Right cardiac atrium (tissue), 5 donors: ENCODE data around the gene AMBP. TPM values are rescaled to one million over a fixed set of nuclear protein-coding genes. Genes with fewer than 3 reads are reported as not detected.

ENCODE experiments used
- ATAC-seq, 2 donors: fragments of 200-7000 bp; cut with Tn5 transposase; one replicate each; pipeline versions ENCODE4 v1.8.0 to v1.9.1; 2020; ENCODE audit warnings: moderate library complexity in 2 of 2, mild to moderate bottlenecking in 1 of 2
- DNase-seq, 3 donors: peaks; one replicate each; pipeline ENCODE4 v3.0.0-alpha.2; 2020
- H3K27ac ChIP-seq: one replicate; pipeline ENCODE4 v1.5.1; 2013; ENCODE audit warnings: mild to moderate bottlenecking, low read length, control low read depth, moderate library complexity
- H3K27me3 ChIP-seq: one replicate; pipeline ENCODE4 v1.6.1; 2013; ENCODE audit not compliant: control insufficient read depth, insufficient read depth
- H3K4me1 ChIP-seq: one replicate; pipeline ENCODE4 v1.6.1; 2013; ENCODE audit warnings: low read length; ENCODE audit not compliant: control insufficient read depth, insufficient read depth
- H3K4me3 ChIP-seq: one replicate; pipeline ENCODE4 v1.5.1; 2013; ENCODE audit warnings: low read length, control low read depth
- H3K9me3 ChIP-seq: one replicate; pipeline ENCODE4 v1.6.1; 2013; ENCODE audit warnings: low read length; ENCODE audit not compliant: control insufficient read depth
- WGBS: extraction: QIAGEN DNeasy Blood & Tissue Kit; methylation state at CpG from one replicate; pipeline ENCODE4 v1.1.7; 2013; 5-methylcytosine and 5-hydroxymethylcytosine counted together
- intact Hi-C, 4 donors: fragments of 100-400 bp; cut with DNase I; formaldehyde crosslinking; loops; one replicate each; pipeline versions ENCODE4 v1.11.0 to v1.14.0; 2022 to 2023
- polyA plus RNA-seq: library from polyadenylated mRNA; stranded (reverse); fragments of 200-250 nt; gene quantifications from one replicate; pipeline ENCODE4 v1.2.3, GENCODE V29; 2013
- total RNA-seq, 4 donors: library from RNA; stranded (reverse); fragmentation: NEBNext Ultra II Directional; extraction: Animal tissue kit (Norgen Biotek cat#: 25700); gene quantifications; one replicate each; pipeline ENCODE4 v1.2.1, GENCODE V29; 2021
- donor health status: healthy with polysubstance abuse.
- donor health status: DM: no; HTN: yes; CAD: no.
- donor health status: DM: no; HTN: no; CAD: no.
- donor health status: DM: no; HTN: yes; CAD: no; lungs with severe emphysema.
- donor health status: DM: yes; HTN: yes; CAD: no.

The AMBP gene
- total and polyA plus RNA-seq, 5 donors, result 0.11 to 0.81 TPM; not detected in 3

GRCh38 chr9:114097613-114098020 lies 19.5 kb upstream of the AMBP start:
- DNase-seq (no peak), ATAC-seq (no peak)
- no peak overlapping the region for H3K27ac ChIP-seq
- 22% methylated on average over 18 of the region's 18 CpGs for WGBS
- no peaks in the 10 kb centered on the region for H3K4me1 ChIP-seq
- H3K4me3 ChIP-seq, result peak overlapping the region; percentile 68
- H3K9me3 ChIP-seq, result no peaks in the 10 kb centered on the region
- intact Hi-C loops, result no loop called here
- H3K27me3 ChIP-seq, result no peaks in the 10 kb centered on the region

DNA sequence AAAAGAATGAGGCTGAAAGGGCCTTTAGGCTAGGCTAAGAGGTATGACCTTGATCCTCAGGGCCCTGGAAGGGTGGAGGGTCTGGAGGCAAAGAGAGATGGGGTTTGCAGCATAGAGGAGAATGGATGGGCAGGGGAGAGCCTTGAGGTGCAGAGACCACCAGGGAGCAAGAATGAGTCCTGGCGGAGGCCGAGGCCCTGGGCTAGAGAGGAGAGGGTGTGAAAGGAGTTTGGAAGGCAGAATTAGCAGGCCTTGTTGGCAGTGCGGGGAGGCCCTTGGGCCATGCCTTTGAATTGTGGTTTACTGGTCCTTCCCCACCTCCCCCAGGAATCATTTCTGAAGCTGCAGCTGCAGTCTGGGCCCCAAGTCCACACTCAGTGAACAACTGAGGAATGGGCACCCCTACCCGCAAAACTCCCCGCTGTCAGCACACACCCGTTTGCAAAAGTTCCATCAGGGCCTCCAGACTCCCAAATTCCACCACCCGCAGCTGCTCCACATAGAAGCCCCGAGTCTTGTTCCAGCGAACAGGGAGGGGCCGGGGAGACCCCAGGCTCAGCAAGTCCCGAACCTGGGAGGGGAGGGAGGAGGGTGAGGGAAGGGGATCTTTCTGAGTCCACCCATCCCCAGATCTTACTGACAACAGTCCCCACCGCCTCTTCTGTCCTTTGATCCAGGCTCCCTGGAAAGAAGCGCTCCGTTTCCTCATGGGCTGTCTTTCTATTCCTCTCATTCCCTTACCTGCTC lies 18.9 kb upstream of the AMBP start:
- 81% methylated on average over 14 of the region's 14 CpGs for WGBS
- Histone ChIP-seq H3K9me3 (no peaks in the 10 kb centered on the region), H3K4me1 (no peaks in the 10 kb centered on the region), H3K27me3 (no peaks in the 10 kb centered on the region), H3K4me3 (no peak overlapping the region), H3K27ac (no peak overlapping the region)
- intact Hi-C loops, result no loop called here
- DNase-seq, result no peak
- no peak for ATAC-seq

DNA sequence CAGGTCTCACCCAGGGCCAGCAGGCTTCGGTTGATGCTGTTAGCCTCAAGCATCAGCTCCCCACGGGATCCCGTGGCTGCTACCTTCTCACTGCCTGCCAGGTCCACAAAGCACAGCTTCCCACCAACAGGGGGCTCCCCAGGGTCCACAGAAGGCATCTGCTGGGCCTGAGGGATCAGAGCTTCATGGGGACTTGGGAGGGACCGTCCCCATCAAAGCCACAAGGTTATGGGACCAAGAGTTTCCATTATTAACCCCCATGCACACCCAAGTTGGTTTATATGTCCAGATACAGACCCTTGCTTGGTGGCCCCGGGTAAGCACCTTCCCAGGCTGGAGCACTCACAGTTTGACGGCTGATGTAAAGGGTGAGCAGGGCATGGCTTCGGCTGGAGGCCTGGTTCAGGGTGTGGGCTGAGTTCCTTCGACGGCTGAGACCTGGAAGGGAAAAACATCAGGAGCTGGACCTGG lies 18.0 kb upstream of the AMBP start:
- 82% methylated on average over 9 of the region's 9 CpGs for WGBS

DNA sequence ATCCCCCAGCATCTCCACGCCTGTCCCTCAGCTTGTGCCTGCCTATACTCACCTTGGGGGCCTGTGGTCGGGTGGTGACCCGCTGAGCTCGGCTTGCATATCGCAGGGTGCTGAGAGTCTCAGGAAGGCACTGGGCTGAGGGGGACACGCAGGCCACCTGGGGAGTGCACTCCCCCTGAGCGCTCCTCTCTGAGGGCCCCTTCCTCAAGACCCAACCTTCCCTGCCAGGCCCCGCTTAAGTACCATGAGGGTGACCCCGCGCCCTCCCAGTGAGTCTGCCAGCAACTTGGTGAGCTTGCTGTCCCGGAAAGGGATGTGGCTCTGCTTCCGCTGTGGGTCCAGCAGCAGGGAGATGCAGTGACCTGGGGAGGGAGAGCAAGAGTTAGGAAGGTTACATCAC lies 16.9 kb upstream of the AMBP start:
- Histone ChIP-seq H3K4me3 (no peak overlapping the region), H3K9me3 (no peaks in the 10 kb centered on the region), H3K27me3 (no peaks in the 10 kb centered on the region), H3K27ac (no peak overlapping the region), H3K4me1 (no peaks in the 10 kb centered on the region)
- 96% methylated on average over 12 of the region's 12 CpGs for WGBS
- ATAC-seq (no peak), DNase-seq (peak in 1 of 3 donors; percentile 37)
- intact Hi-C loops, result no loop called here

More for the DNA sequence above, 18.0 kb upstream of the AMBP start:
- H3K27me3 ChIP-seq, result no peaks in the 10 kb centered on the region
- intact Hi-C loops, result no loop called here
- H3K4me1 ChIP-seq, result no peaks in the 10 kb centered on the region
- DNase-seq, result peak in 2 of 3 donors; percentile 8 to 36
- H3K4me3 ChIP-seq, result no peak overlapping the region
- no peaks in the 10 kb centered on the region for H3K9me3 ChIP-seq
- no peak overlapping the region for H3K27ac ChIP-seq
- ATAC-seq, result no peak

DNA sequence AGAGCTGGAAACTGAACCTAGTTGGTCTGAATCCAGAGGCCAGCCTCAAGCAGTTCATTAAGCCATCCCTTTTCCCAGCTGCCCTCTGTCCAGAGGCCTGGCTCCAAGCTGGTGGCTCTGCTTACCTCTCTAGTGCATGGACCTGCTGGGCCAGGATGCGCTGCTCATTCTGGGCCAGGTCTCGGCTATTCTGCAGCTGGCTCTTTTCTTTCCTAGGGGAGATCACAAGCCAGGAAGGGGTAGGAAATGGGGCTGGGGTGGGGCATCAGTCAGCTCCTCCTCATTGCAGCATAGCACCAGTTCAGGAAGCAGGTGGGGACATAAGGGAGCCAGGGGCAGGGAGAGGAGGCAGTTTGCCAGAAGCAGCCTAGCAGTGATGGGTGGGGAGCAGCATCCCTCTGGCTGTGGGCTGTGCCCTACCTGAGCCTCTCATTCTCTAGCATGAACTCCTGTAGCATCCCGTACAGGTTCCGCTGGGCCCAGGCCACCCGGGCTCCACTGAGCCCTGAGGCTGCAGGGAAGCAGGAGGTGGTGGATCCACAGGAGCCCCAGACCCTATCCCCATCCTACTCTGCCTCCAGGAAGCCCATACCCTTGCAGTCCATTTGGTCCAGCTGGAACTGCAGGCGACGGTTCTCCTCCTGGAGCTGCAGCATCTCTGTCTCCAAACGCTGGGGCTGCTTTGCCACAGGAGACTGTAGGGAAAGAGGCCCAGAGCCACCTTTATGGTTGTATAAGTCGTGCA lies 15.8 kb upstream of the AMBP start:
- ATAC-seq (no peak), DNase-seq (peak in 1 of 3 donors; percentile 20)
- Histone ChIP-seq H3K4me3 (no peak overlapping the region), H3K27ac (no peak overlapping the region), H3K27me3 (no peaks in the 10 kb centered on the region), H3K4me1 (no peaks in the 10 kb centered on the region), H3K9me3 (no peaks in the 10 kb centered on the region)
- intact Hi-C loops, result no loop called here
- WGBS, result 92% methylated on average over 9 of the region's 9 CpGs

GRCh38 chr9:114093031-114093471 lies 15.0 kb upstream of the AMBP start:
- peak in 1 of 3 donors; percentile 27 for DNase-seq
- no peak overlapping the region for H3K4me3 ChIP-seq
- H3K27me3 ChIP-seq, result no peaks in the 10 kb centered on the region
- H3K27ac ChIP-seq, result no peak overlapping the region
- WGBS, result 92% methylated on average over 4 of the region's 4 CpGs
- ATAC-seq, result no peak
- H3K4me1 ChIP-seq, result no peaks in the 10 kb centered on the region
- H3K9me3 ChIP-seq, result no peaks in the 10 kb centered on the region
- intact Hi-C loops, result no loop called here

DNA sequence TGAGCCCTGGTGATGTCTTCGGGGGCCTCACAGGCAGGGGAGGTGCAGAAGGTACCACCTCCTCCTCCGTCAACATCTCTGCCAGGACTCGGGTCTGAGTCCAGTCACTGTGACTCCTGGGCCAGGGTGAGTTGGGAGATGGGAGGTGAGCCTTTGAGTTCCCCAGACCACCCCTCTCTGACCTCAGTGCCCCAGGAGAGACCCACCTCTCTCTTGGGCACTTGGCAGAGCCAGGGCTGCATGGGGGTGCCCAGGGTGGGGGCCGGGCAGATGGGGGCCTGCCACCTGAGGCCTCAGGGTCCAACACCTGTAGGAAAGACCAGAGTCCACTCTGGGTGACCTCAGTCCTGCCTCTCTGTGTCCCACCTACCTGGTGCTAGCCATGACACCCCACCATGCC lies 14.2 kb upstream of the AMBP start:
- Histone ChIP-seq H3K9me3 (no peaks in the 10 kb centered on the region), H3K27me3 (no peaks in the 10 kb centered on the region), H3K27ac (no peak overlapping the region), H3K4me3 (no peak overlapping the region), H3K4me1 (no peaks in the 10 kb centered on the region)
- intact Hi-C loops, result no loop called here
- DNase-seq, result peak in 1 of 3 donors; percentile 14
- 90% methylated on average over 4 of the region's 4 CpGs for WGBS
- ATAC-seq, result no peak

GRCh38 chr9:114091711-114092110 lies 13.6 kb upstream of the AMBP start:
- no peak overlapping the region for H3K4me3 ChIP-seq
- intact Hi-C loops, result no loop called here
- no peaks in the 10 kb centered on the region for H3K9me3 ChIP-seq
- no peaks in the 10 kb centered on the region for H3K27me3 ChIP-seq
- peak in 1 of 3 donors; percentile 35 for DNase-seq
- no peak for ATAC-seq
- H3K4me1 ChIP-seq, result no peaks in the 10 kb centered on the region
- WGBS, result 88% methylated on average over 8 of the region's 8 CpGs
- H3K27ac ChIP-seq, result no peak overlapping the region

DNA sequence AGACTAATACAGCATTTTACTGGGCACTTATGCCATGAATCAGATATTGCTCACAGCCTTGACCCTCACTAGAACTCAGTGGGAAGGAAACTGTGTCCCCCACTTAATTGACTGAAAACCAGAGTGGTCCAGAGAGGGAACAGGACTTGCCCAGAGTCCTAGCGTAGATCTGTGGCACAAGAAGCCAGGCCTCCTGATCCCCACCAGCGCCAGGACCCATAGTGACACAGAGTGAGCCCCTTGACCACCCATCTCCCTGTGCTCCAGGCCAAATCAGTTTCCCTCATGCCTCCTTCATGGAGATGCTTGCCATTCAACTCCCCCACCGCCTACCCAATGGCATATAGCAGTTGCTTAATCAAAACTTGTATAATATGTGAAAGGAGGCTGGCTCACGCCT lies 12.7 kb upstream of the AMBP start:
- 97% methylated on average over 4 of the region's 4 CpGs for WGBS
- Histone ChIP-seq H3K9me3 (no peaks in the 10 kb centered on the region), H3K27ac (no peak overlapping the region), H3K4me1 (no peaks in the 10 kb centered on the region), H3K27me3 (no peaks in the 10 kb centered on the region), H3K4me3 (no peak overlapping the region)
- intact Hi-C loops, result no loop called here
- ATAC-seq (no peak), DNase-seq (no peak)

DNA sequence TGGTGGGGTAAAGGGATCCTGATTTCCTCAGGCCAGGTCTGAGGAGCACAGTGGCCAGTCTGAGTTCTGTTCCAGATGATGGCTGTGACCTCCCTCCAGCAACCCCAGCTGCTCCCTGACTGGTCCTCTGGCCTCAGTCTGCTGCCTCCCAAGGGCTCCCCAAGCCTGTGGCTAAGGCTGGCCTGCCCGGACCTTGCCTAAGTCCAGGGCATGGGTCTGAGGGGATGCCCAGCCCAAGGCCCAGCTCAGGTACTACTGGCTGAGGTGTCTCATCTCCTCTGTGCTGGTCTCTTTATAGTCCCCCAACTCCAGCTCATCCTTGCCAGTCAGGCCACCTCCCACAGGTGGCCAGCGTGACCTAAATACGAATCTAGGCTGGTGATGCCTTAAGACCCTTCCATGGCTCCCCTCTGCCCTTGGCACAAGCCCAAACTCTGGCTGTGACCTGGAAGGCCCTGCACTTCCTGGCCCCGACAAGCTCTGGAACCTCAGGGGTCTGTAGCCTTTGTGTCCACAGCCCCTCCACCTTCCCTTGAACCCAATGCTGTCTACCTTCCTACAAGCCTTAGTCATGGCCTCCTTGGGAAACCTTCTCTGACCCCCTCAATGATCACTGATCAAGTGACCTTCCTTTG lies 11.2 kb upstream of the AMBP start:
- no peaks in the 10 kb centered on the region for H3K9me3 ChIP-seq
- intact Hi-C loops, result no loop called here
- peak in 1 of 3 donors; percentile 38 for DNase-seq
- H3K4me3 ChIP-seq, result no peak overlapping the region
- no peaks in the 10 kb centered on the region for H3K4me1 ChIP-seq
- no peak overlapping the region for H3K27ac ChIP-seq
- WGBS, result 84% methylated on average over 4 of the region's 4 CpGs
- no peaks in the 10 kb centered on the region for H3K27me3 ChIP-seq
- ATAC-seq, result no peak
